B cell (primary cell): ENCODE measurements around the gene UGGT1. TPM values are rescaled to one million over a fixed set of nuclear protein-coding genes. Genes with fewer than 3 reads are reported as not detected.

Experiments
- ATAC-seq: fragments of 200-7000 bp; cut with Tn5 transposase; one replicate; pipeline ENCODE4 v1.10.0; 2021; ENCODE audit warnings: low read depth, mild to moderate bottlenecking, moderate number of reproducible peaks, moderate library complexity
- CTCF ChIA-PET: fragments of 350-600 bp; sonication (Branson Sonifier 250); formaldehyde crosslinking; loops from one replicate; lab custom pipeline; 2021; ENCODE audit warnings: antibody characterized with exemption, inconsistent platforms; lab: Charles Lee
- POLR2A ChIA-PET: fragments of 350-600 bp; sonication (Branson Sonifier 250); formaldehyde crosslinking; loops from one replicate; lab custom pipeline; 2021; ENCODE audit warnings: antibody characterized with exemption; lab: Charles Lee
- DNase-seq: peaks from one replicate; pipeline ENCODE4 v3.0.0; 2013
- H2AFZ ChIP-seq: 2 replicates; pipeline ENCODE4 v1.6.1; 2012; ENCODE audit warnings: mild to moderate bottlenecking, low read depth, low read length; ENCODE audit not compliant: insufficient read depth, poor library complexity, severe bottlenecking
- H3K27ac ChIP-seq, 2 donors: 1 replicate in 1 of 2; 2 replicates in 1 of 2; pipeline ENCODE4 v1.5.1; 2012 to 2013; ENCODE audit warnings: low read length in 2 of 2, mild to moderate bottlenecking in 2 of 2, moderate library complexity in 1 of 2
- H3K27me3 ChIP-seq, 4 experiments: fragments of 200-600 bp in 1 of 4; sonication (generic) in 1 of 4; replicated peaks in 1 of 4; 1 replicate in 2 of 4; 2 replicates in 2 of 4; pipeline versions ENCODE4 v1.6.1 to v1.7.0; 2013 to 2016; ENCODE audit warnings: low read length in 3 of 4, mild to moderate bottlenecking in 2 of 4, mixed read lengths in 1 of 4, moderate library complexity in 1 of 4; ENCODE audit not compliant: insufficient read depth in 4 of 4, control insufficient read depth in 3 of 4; ENCODE audit errors: control extremely low read depth in 1 of 4
- H3K36me3 ChIP-seq, 2 experiments: replicated peaks in 1 of 2; 1 replicate in 1 of 2; 2 replicates in 1 of 2; pipeline versions ENCODE4 v1.6.1 to v1.7.1; 2013; ENCODE audit warnings: low read length in 1 of 2; ENCODE audit not compliant: insufficient read depth in 2 of 2, control insufficient read depth in 1 of 2; ENCODE audit errors: control extremely low read depth in 1 of 2, extremely low read depth in 1 of 2
- H3K4me1 ChIP-seq, 2 donors: fragments of 200-600 bp in 1 of 2; sonication (generic) in 1 of 2; 1 replicate in 1 of 2; 2 replicates in 1 of 2; pipeline versions ENCODE4 v1.5.1 to v1.6.1; 2013 to 2017; ENCODE audit warnings: low read length in 2 of 2; ENCODE audit not compliant: control insufficient read depth in 2 of 2, insufficient read depth in 2 of 2
- H3K4me2 ChIP-seq: replicated peaks from 2 replicates; pipeline ENCODE3; 2012; ENCODE audit warnings: mild to moderate bottlenecking, low read depth, low read length; ENCODE audit not compliant: poor library complexity, severe bottlenecking
- H3K4me3 ChIP-seq, 5 experiments: fragments of 200-600 bp in 1 of 5; sonication (generic) in 1 of 5; 1 replicate in 3 of 5; 2 replicates in 2 of 5; pipeline versions ENCODE4 v1.5.1 to v1.7.0; 2011 to 2016; ENCODE audit warnings: low read length in 4 of 5, mild to moderate bottlenecking in 4 of 5, low read depth in 2 of 5, control low read depth in 1 of 5, moderate library complexity in 1 of 5; ENCODE audit not compliant: insufficient read depth in 1 of 5; ENCODE audit errors: control extremely low read depth in 1 of 5, extremely low read depth in 1 of 5
- H3K79me2 ChIP-seq: fragments of 200-600 bp; sonication (generic); one replicate; pipeline ENCODE4 v1.6.0; 2016; ENCODE audit warnings: low read length; ENCODE audit not compliant: control insufficient read depth, insufficient read depth
- H3K9ac ChIP-seq: fragments of 200-600 bp; sonication (generic); 2 replicates; pipeline ENCODE4 v1.6.1; 2017; ENCODE audit warnings: mild to moderate bottlenecking, low read length, moderate library complexity
- H3K9me3 ChIP-seq, 3 donors: one replicate each; pipeline versions ENCODE4 v1.6.1 to v1.7.1; 2013; ENCODE audit warnings: low read length in 2 of 3; ENCODE audit not compliant: control insufficient read depth in 2 of 3, insufficient read depth in 1 of 3; ENCODE audit errors: control extremely low read depth in 1 of 3
- H4K20me1 ChIP-seq: 2 replicates; pipeline ENCODE4 v1.6.0; 2012; ENCODE audit warnings: mild to moderate bottlenecking, low read length; ENCODE audit not compliant: insufficient read depth, control insufficient read depth, poor library complexity, severe bottlenecking
- H3K27ac Mint-ChIP-seq: one replicate; pipeline ENCODE4 v1.8.0; 2021; ENCODE audit warnings: mixed read lengths
- H3K27me3 Mint-ChIP-seq: one replicate; pipeline ENCODE4 v1.8.0; 2021; ENCODE audit warnings: mixed read lengths
- H3K4me1 Mint-ChIP-seq: one replicate; pipeline ENCODE4 v1.8.0; 2021; ENCODE audit warnings: mixed read lengths
- H3K4me3 Mint-ChIP-seq: one replicate; pipeline ENCODE4 v1.8.0; 2021; ENCODE audit warnings: mixed read lengths
- H3K9me3 Mint-ChIP-seq: one replicate; pipeline ENCODE4 v1.8.0; 2022; ENCODE audit warnings: mixed read lengths; ENCODE audit not compliant: insufficient read depth
- EZH2 ChIP-seq: IDR thresholded peaks from 2 replicates; pipeline ENCODE4 v1.6.1; 2012; ENCODE audit warnings: borderline replicate concordance, low read depth, mild to moderate bottlenecking, moderate library complexity, low read length; ENCODE audit not compliant: insufficient read depth, poor library complexity, severe bottlenecking
- WGBS: methylation state at CpG from one replicate; pipeline ENCODE4 v1.1.5; 2013; ENCODE audit warnings: missing lambda C conversion rate; ENCODE audit not compliant: insufficient coverage; 5-methylcytosine and 5-hydroxymethylcytosine counted together
- intact Hi-C: fragments of 100-400 bp; cut with micrococcal nuclease; formaldehyde crosslinking; loops from one replicate; pipeline ENCODE4 v1.10.0; 2022
- polyA plus RNA-seq: library from polyadenylated mRNA; depleted of rRNA; stranded (reverse); fragments of >200 nt; gene quantifications from 2 replicates; pipeline ENCODE4 v1.2.3, GENCODE V29; 2012
- total RNA-seq, 2 donors: library from RNA; stranded (reverse); fragments of 120-200 nt in 1 of 2; gene quantifications; 1 replicate in 1 of 2; 2 replicates in 1 of 2; pipeline versions ENCODE4 v1.2.3 to v1.2.4, GENCODE V29; 2013 to 2022
- TF ChIP-seq, protein P1 (sequence below): fragments of 200-600 bp; IDR thresholded peaks from one replicate; pipeline ENCODE4 v1.8.0; 2022; ENCODE audit warnings: antibody characterized with exemption, mild to moderate bottlenecking

Gene UGGT1
- total and polyA plus RNA-seq, 2 donors (not counting 1 experiment from before 2014, with no cell fraction given) = 8.5 to 44.1 TPM

DNA sequence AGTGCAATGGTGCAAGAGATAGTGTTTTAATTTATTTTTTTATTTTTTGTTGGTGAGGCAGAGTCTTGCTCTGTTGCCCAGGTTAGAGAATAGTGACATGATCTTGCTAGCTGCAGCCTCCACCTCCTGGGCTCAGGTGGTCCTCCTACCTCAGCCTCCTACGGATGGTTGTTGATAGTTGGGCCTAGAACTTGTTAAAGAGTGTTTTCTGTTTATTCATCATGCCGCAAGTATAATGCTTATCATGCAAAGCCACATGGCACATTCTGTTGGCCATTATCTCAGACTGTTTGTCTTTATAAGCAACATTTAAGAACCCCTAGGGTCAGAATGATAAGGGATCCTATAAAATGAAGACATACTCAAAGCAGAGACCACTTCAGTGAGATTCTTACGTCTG, 1.7 kb downstream of the UGGT1 start:
- TF ChIP-seq, protein P1, sequence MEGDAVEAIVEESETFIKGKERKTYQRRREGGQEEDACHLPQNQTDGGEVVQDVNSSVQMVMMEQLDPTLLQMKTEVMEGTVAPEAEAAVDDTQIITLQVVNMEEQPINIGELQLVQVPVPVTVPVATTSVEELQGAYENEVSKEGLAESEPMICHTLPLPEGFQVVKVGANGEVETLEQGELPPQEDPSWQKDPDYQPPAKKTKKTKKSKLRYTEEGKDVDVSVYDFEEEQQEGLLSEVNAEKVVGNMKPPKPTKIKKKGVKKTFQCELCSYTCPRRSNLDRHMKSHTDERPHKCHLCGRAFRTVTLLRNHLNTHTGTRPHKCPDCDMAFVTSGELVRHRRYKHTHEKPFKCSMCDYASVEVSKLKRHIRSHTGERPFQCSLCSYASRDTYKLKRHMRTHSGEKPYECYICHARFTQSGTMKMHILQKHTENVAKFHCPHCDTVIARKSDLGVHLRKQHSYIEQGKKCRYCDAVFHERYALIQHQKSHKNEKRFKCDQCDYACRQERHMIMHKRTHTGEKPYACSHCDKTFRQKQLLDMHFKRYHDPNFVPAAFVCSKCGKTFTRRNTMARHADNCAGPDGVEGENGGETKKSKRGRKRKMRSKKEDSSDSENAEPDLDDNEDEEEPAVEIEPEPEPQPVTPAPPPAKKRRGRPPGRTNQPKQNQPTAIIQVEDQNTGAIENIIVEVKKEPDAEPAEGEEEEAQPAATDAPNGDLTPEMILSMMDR = no peak
- TF ChIP-seq EZH2 = no peak
- Histone ChIP-seq H3K79me2 (peaks cover 65% of the 10 kb centered on the region), H3K36me3 (peaks cover 4 to 10% of the 10 kb centered on the region in 2 experiments), H3K4me1 (peaks cover 12 to 18% of the 10 kb centered on the region in 2 donors), H3K4me3 (no peak overlapping the region), H3K27me3 (no peaks in the 10 kb centered on the region), H3K9me3 (no peaks in the 10 kb centered on the region), H3K27ac (no peak overlapping the region), H4K20me1 (peaks cover 41% of the 10 kb centered on the region), H3K9ac (no peak overlapping the region), H3K4me2 (peak overlapping the region; percentile 95), H2AFZ (no peak overlapping the region)
- no peak overlapping the region for H3K27ac Mint-ChIP-seq
- no peaks in the 10 kb centered on the region for H3K9me3 Mint-ChIP-seq
- WGBS = 100% methylated on average over 1 of the region's 3 CpGs
- ATAC-seq (no peak), DNase-seq (no peak)
- intact Hi-C loops = loop anchor here (5.0 kb wide), 3 partner anchors 225 to 800 kb away; partner anchors contain the start of genes ERCC3, HS6ST1 and MAP3K2
- peak overlapping the region; percentile 67 for H3K4me3 Mint-ChIP-seq
- ChIA-PET POLR2A (no interaction called here), CTCF (interaction anchor here (0.7 kb wide), 1 partner anchor 12 kb away, joined by 3 read pairs; no protein-coding TSS in a partner anchor)
- peaks cover 44% of the 10 kb centered on the region for H3K4me1 Mint-ChIP-seq
- H3K27me3 Mint-ChIP-seq = no peaks in the 10 kb centered on the region

GRCh38 chr2:128093762-128094161, 2.8 kb downstream of the UGGT1 start:
- Mint-ChIP-seq H3K27me3 (no peaks in the 10 kb centered on the region), H3K4me3 (no peak overlapping the region), H3K4me1 (peaks cover 44% of the 10 kb centered on the region), H3K9me3 (no peaks in the 10 kb centered on the region), H3K27ac (no peak overlapping the region)
- H3K4me3 ChIP-seq = no peak overlapping the region
- H3K9me3 ChIP-seq = no peaks in the 10 kb centered on the region
- H3K4me2 ChIP-seq = no peak overlapping the region
- peaks cover 12 to 18% of the 10 kb centered on the region in 2 donors for H3K4me1 ChIP-seq
- ChIA-PET POLR2A (no interaction called here), CTCF (interaction anchor here (1.0 kb wide), 1 partner anchor 39 kb away, joined by 3 read pairs; no protein-coding TSS in a partner anchor)
- DNase-seq (no peak), ATAC-seq (no peak)
- H2AFZ ChIP-seq = no peak overlapping the region
- peaks cover 41% of the 10 kb centered on the region for H4K20me1 ChIP-seq
- H3K9ac ChIP-seq = no peak overlapping the region
- WGBS = 89% methylated on average over 1 of the region's 5 CpGs
- intact Hi-C loops = loop anchor here (5.0 kb wide), 3 partner anchors 224 to 801 kb away; partner anchors contain the start of genes ERCC3, HS6ST1 and MAP3K2
- TF ChIP-seq, protein P1 = no peak
- TF ChIP-seq EZH2 = no peak
- H3K36me3 ChIP-seq = peaks cover 4 to 19% of the 10 kb centered on the region in 2 experiments
- no peaks in the 10 kb centered on the region for H3K27me3 ChIP-seq
- no peak overlapping the region for H3K27ac ChIP-seq
- H3K79me2 ChIP-seq = peaks cover 77% of the 10 kb centered on the region
